Neural cell (in vitro differentiated cells): ENCODE results near the gene PSMB11.

Experiments used
- EP300 ChIP-seq: fragments of 450-650 bp; conservative IDR thresholded peaks from 2 replicates; pipeline ENCODE4 v1.6.1; 2014; ENCODE audit warnings: antibody characterized with exemption, mild to moderate bottlenecking, moderate library complexity; ENCODE audit not compliant: poor library complexity, severe bottlenecking
- EZH2 ChIP-seq: fragments of 200-600, 300-800 bp; shearing (Covaris generic), sonication (generic); IDR thresholded peaks from 2 replicates; pipeline ENCODE4 v1.6.1; 2014; ENCODE audit warnings: antibody characterized with exemption, low read length, borderline replicate concordance, mild to moderate bottlenecking; ENCODE audit not compliant: insufficient read depth, poor library complexity, severe bottlenecking
- MXI1 ChIP-seq: fragments of 450-650 bp; conservative IDR thresholded peaks from 2 replicates; pipeline ENCODE4 v1.6.1; 2014; ENCODE audit warnings: antibody characterized with exemption, mild to moderate bottlenecking; ENCODE audit not compliant: poor library complexity, severe bottlenecking
- POLR2AphosphoS5 ChIP-seq: IDR thresholded peaks from 2 replicates; pipeline ENCODE4 v1.6.1; 2012
- TF ChIP-seq, protein P1 (sequence below): fragments of 450-650 bp; IDR thresholded peaks from 2 replicates; pipeline ENCODE4 v1.5.1; 2014; ENCODE audit warnings: antibody characterized with exemption, mild to moderate bottlenecking, moderate library complexity; ENCODE audit not compliant: poor library complexity, severe bottlenecking

DNA sequence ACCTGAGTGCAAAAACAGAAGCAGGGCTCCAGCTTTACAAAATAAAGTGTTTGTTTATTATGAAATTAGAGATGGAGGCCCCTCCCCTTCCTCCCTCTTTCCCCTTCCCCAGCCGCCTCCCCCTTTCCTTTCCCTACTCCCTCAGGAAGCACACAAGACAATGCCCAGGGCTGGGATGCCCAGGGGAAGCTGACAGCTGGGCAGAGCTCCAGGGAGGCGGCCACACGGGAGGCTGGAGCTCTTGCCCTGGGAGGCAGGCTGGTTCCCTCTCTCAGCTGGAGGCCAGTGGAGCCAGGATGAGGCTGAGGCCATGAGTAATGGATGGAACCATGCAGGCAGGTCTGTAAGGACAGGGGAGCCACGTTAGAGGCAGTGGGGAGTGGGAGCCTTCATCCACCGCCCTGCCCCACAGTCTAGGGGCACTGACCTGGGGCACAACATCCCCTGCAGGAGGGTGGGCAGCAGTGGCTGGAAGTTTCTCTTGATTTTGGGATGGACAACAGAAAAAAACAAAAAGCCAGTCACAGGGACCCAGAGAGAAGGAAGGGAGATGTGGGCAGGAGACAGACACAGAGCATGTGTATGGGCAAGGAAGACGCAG, 5.1 kb downstream of the PSMB11 start:
- TF ChIP-seq, protein P1, sequence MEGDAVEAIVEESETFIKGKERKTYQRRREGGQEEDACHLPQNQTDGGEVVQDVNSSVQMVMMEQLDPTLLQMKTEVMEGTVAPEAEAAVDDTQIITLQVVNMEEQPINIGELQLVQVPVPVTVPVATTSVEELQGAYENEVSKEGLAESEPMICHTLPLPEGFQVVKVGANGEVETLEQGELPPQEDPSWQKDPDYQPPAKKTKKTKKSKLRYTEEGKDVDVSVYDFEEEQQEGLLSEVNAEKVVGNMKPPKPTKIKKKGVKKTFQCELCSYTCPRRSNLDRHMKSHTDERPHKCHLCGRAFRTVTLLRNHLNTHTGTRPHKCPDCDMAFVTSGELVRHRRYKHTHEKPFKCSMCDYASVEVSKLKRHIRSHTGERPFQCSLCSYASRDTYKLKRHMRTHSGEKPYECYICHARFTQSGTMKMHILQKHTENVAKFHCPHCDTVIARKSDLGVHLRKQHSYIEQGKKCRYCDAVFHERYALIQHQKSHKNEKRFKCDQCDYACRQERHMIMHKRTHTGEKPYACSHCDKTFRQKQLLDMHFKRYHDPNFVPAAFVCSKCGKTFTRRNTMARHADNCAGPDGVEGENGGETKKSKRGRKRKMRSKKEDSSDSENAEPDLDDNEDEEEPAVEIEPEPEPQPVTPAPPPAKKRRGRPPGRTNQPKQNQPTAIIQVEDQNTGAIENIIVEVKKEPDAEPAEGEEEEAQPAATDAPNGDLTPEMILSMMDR = no peak
- TF ChIP-seq EP300 = no peak
- no peak for TF ChIP-seq EZH2
- no peak for TF ChIP-seq MXI1
- TF ChIP-seq POLR2AphosphoS5 = no peak
